Measurements from ENCODE around the gene ALPK3. TPM values are rescaled to one million over a fixed set of nuclear protein-coding genes. Genes with fewer than 3 reads are reported as not detected.
"Not testable (repeated sequence)": the region's sequence is repeated elsewhere in the genome, so short reads cannot be mapped to it uniquely, and the experiment has no call there.

ALPK3 gene
- total and polyA plus RNA-seq, 10 of the 15 experiments (the other 5 are each of a cell fraction or from before 2014, with no cell fraction given): under 0.01 to 0.05 (median 0.02) TPM; not detected in 6

- ChIA-PET CTCF (interaction anchor here (0.7 to 3.0 kb wide), 15 partner anchors 8 to 274 kb away, joined by 3 to 26 read pairs (median 4); no protein-coding TSS in a partner anchor), POLR2A (no interaction called here), RAD21 (ENCODE audit: unreplicated experiment) (interaction anchor here (0.8 to 1.4 kb wide), 3 partner anchors 12 to 257 kb away, joined by 3 read pairs; no protein-coding TSS in a partner anchor), SMC1A (ENCODE audit: uncharacterized antibody, unreplicated experiment) (interaction anchor here (0.6 to 1.5 kb wide), 6 partner anchors 11 to 569 kb away, joined by 3 to 4 read pairs (median 3); no protein-coding TSS in a partner anchor)
- intact Hi-C loops (cut with micrococcal nuclease; ENCODE audit: unreplicated experiment) (loop anchor here (5.0 to 10.0 kb wide), 2 partner anchors 82 to 200 kb away; no protein-coding TSS in a partner anchor), in situ Hi-C loops (cut with MboI) (no loop called here)
- Histone ChIP-seq H3K9ac (ENCODE audit: control insufficient read depth, insufficient read depth, low read length) (no peak overlapping the region), H2AFZ (ENCODE audit: control insufficient read depth, low read depth, low read length) (no peak overlapping the region), H3K4me2 (ENCODE audit: control insufficient read depth, insufficient read depth) (no peak overlapping the region), H3K9me3 (replicated peaks; ENCODE audit: control insufficient read depth, insufficient read depth, low read length) (peaks cover 5% of the 10 kb centered on the region), H3K27ac (ENCODE audit: control insufficient read depth, insufficient read depth) (no peak overlapping the region), H3K79me2 (ENCODE audit: control insufficient read depth, insufficient read depth, low read length) (no peaks in the 10 kb centered on the region), H4K20me1 (ENCODE audit: control insufficient read depth, insufficient read depth) (no peaks in the 10 kb centered on the region), H3K4me3 (no peak overlapping the region), H3K4me1 (ENCODE audit: control insufficient read depth, insufficient read depth, low read length) (no peaks in the 10 kb centered on the region), H3K27me3 (replicated peaks in 1 of 2; ENCODE audit: control insufficient read depth in 2 of 2, insufficient read depth in 2 of 2, low read length in 1 of 2) (no peaks in the 10 kb centered on the region), H3K36me3 (ENCODE audit: control insufficient read depth in 2 of 2, insufficient read depth in 2 of 2, low read length in 1 of 2) (no peaks in the 10 kb centered on the region)
- DNase-seq (ENCODE audit: low read depth, low spot score) (no peak), FAIRE-seq (no peak), ATAC-seq (no peak)
- BruUV-seq (replicated peaks): no TSS peak
- TF ChIP-seq HCFC1 (IDR thresholded peaks at IDR 0.05; ENCODE audit: low read length): no peak
- TF ChIP-seq ATF7 (IDR thresholded peaks at IDR 0.05; ENCODE audit: low read depth): no peak
- TF ChIP-seq SRF (IDR thresholded peaks at IDR 0.05; ENCODE audit: low read depth in 2 of 2, low read length in 2 of 2): no peak
- TF ChIP-seq SREBF1 (IDR thresholded peaks at IDR 0.05; ENCODE audit: low read length): no peak
- TF ChIP-seq POLR2A (IDR thresholded peaks at IDR 0.05; ENCODE audit: low read depth, low read length): no peak
- 43% methylated on average over 2 of the region's 2 CpGs for WGBS (ENCODE audit: insufficient coverage, insufficient replicate concordance, low lambda C conversion rate, missing lambda C conversion rate)
These were observed 27.8 kb downstream of the ALPK3 start for GRCh38 chr15:84844964-84845363.

DNA sequence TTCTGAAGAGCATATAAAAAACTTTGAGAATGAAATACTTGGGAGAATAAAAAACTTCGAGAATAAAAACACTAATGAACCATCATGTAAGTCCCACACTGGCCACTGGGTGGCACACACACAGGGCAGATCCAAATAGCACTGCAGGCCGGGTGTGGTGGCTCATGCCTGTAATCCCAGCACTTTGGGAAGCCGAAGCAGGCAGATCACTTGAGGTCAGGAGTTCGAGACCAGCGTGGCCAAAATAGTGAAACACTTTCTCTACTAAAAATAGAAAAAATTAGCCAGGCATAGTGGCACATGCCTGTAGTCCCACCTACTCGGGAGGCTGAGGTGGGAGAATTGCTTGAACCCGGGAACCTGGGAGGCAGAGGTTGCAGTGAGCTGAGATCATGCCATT, 28.5 kb downstream of the ALPK3 start:
- H3K79me2 ChIP-seq (ENCODE audit: control insufficient read depth, insufficient read depth, low read length); H2AFZ ChIP-seq (ENCODE audit: control insufficient read depth, low read depth, low read length); H3K4me1 ChIP-seq (ENCODE audit: control insufficient read depth, insufficient read depth, low read length); POLR2A ChIA-PET; H3K4me3 ChIP-seq; H3K27me3 ChIP-seq (replicated peaks in 1 of 2; ENCODE audit: control insufficient read depth in 2 of 2, insufficient read depth in 2 of 2, low read length in 1 of 2); H3K4me2 ChIP-seq (ENCODE audit: control insufficient read depth, insufficient read depth); BruUV-seq (replicated peaks); DNase-seq (ENCODE audit: low read depth, low spot score); H4K20me1 ChIP-seq (ENCODE audit: control insufficient read depth, insufficient read depth); H3K9ac ChIP-seq (ENCODE audit: control insufficient read depth, insufficient read depth, low read length); H3K9me3 ChIP-seq (replicated peaks; ENCODE audit: control insufficient read depth, insufficient read depth, low read length); in situ Hi-C loops (cut with MboI); H3K27ac ChIP-seq (ENCODE audit: control insufficient read depth, insufficient read depth); H3K36me3 ChIP-seq (ENCODE audit: control insufficient read depth in 2 of 2, insufficient read depth in 2 of 2, low read length in 1 of 2): not testable (repeated sequence)
- FAIRE-seq: peak; percentile 62
- peak; percentile 70 for ATAC-seq
- WGBS (ENCODE audit: insufficient coverage, insufficient replicate concordance, low lambda C conversion rate, missing lambda C conversion rate): 29% methylated on average over 7 of the region's 7 CpGs
- intact Hi-C loops (cut with micrococcal nuclease; ENCODE audit: unreplicated experiment): loop anchor here (5.0 to 10.0 kb wide), 2 partner anchors 82 to 199 kb away; no protein-coding TSS in a partner anchor
- CTCF ChIA-PET: interaction anchor here (0.7 to 3.0 kb wide), 12 partner anchors 8 to 275 kb away, joined by 3 to 26 read pairs (median 4); no protein-coding TSS in a partner anchor
- RAD21 ChIA-PET (ENCODE audit: unreplicated experiment): interaction anchor here (0.8 to 1.4 kb wide), 3 partner anchors 11 to 258 kb away, joined by 3 read pairs; no protein-coding TSS in a partner anchor
- SMC1A ChIA-PET (ENCODE audit: uncharacterized antibody, unreplicated experiment): interaction anchor here (0.9 to 1.5 kb wide), 5 partner anchors 11 to 95 kb away, joined by 3 to 4 read pairs (median 3); no protein-coding TSS in a partner anchor
- TF ChIP-seq, protein P1, sequence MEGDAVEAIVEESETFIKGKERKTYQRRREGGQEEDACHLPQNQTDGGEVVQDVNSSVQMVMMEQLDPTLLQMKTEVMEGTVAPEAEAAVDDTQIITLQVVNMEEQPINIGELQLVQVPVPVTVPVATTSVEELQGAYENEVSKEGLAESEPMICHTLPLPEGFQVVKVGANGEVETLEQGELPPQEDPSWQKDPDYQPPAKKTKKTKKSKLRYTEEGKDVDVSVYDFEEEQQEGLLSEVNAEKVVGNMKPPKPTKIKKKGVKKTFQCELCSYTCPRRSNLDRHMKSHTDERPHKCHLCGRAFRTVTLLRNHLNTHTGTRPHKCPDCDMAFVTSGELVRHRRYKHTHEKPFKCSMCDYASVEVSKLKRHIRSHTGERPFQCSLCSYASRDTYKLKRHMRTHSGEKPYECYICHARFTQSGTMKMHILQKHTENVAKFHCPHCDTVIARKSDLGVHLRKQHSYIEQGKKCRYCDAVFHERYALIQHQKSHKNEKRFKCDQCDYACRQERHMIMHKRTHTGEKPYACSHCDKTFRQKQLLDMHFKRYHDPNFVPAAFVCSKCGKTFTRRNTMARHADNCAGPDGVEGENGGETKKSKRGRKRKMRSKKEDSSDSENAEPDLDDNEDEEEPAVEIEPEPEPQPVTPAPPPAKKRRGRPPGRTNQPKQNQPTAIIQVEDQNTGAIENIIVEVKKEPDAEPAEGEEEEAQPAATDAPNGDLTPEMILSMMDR (IDR thresholded peaks at IDR 0.05 in 2 of 3, conservative IDR thresholded peaks at IDR 0.05 in 1 of 3; ENCODE audit: control insufficient read depth in 2 of 3, extremely low read depth in 1 of 3, insufficient read depth in 1 of 3, low read depth in 3 of 3, low read length in 3 of 3): peak; percentile 54 to 62 (median 56)
- peak; percentile 57; the same call in 1 of the 2 replicates for TF ChIP-seq SMC3 (IDR thresholded peaks at IDR 0.05; ENCODE audit: borderline replicate concordance, low read length)
- TF ChIP-seq RAD21 (IDR thresholded peaks at IDR 0.05; ENCODE audit: insufficient read depth, low read depth, low read length): peak; percentile 52

Data from GM12878 (cell line).